Kidney (tissue), 14 donors: ENCODE results near the gene CPAMD8. TPM values are rescaled to one million over a fixed set of nuclear protein-coding genes. Genes with fewer than 3 reads are reported as not detected.

Experiments used
- DNase-seq, 5 donors: peaks; one replicate each; pipeline ENCODE4 v3.0.0-alpha.2; 2013 to 2020
- FAIRE-seq: peaks from 2 replicates; lab custom pipeline; 2012; peaks lifted over from hg19 to GRCh38; lab: Jason Lieb, UNC
- H3K27ac ChIP-seq, 2 donors: one replicate each; pipeline ENCODE4 v1.7.0; 2013; ENCODE audit warnings: low read depth in 2 of 2, low read length in 2 of 2, inconsistent platforms in 1 of 2
- H3K27me3 ChIP-seq: one replicate; pipeline ENCODE4 v1.7.1; 2013; ENCODE audit warnings: low read length, inconsistent platforms; ENCODE audit not compliant: control insufficient read depth, insufficient read depth
- H3K36me3 ChIP-seq, 3 donors: one replicate each; pipeline versions ENCODE4 v1.7.0 to v1.7.1; 2013; ENCODE audit warnings: low read length in 3 of 3, control low read depth in 1 of 3, inconsistent platforms in 1 of 3; ENCODE audit not compliant: insufficient read depth in 3 of 3, control insufficient read depth in 2 of 3
- H3K4me1 ChIP-seq, 3 donors: one replicate each; pipeline versions ENCODE4 v1.7.0 to v1.7.1; 2013; ENCODE audit warnings: low read length in 3 of 3, inconsistent platforms in 1 of 3, low read depth in 1 of 3; ENCODE audit not compliant: control insufficient read depth in 2 of 3, insufficient read depth in 2 of 3
- H3K4me3 ChIP-seq, 3 donors: one replicate each; pipeline versions ENCODE4 v1.7.0 to v1.8.1; 2013; ENCODE audit warnings: low read length in 3 of 3, control low read depth in 1 of 3, inconsistent platforms in 1 of 3
- H3K9ac ChIP-seq, 3 donors: one replicate each; pipeline versions ENCODE4 v1.7.0 to v1.7.1; 2013; ENCODE audit warnings: low read length in 3 of 3, control low read depth in 1 of 3, inconsistent platforms in 1 of 3
- H3K9me3 ChIP-seq, 3 donors: one replicate each; pipeline versions ENCODE4 v1.7.0 to v1.7.1; 2013; ENCODE audit warnings: low read length in 3 of 3, control low read depth in 1 of 3, inconsistent platforms in 1 of 3; ENCODE audit not compliant: control insufficient read depth in 2 of 3, insufficient read depth in 1 of 3
- CTCF ChIP-seq: IDR thresholded peaks from 3 replicates; pipeline ENCODE4 v1.5.1; 2012; ENCODE audit warnings: mild to moderate bottlenecking, moderate library complexity, borderline replicate concordance; ENCODE audit not compliant: insufficient read depth; ENCODE audit errors: extremely low read depth
- intact Hi-C: fragments of 100-400 bp; cut with DNase I; formaldehyde crosslinking; loops from one replicate; pipeline ENCODE4 v1.11.1; 2022
- polyA plus RNA-seq: library from polyadenylated mRNA; stranded (reverse); fragments of 350-450 nt; fragmentation: Illumina TruSeq; extraction: RNeasy Lipid Tissue Mini Kit (QIAGEN cat#74804); gene quantifications from one replicate; pipeline ENCODE4 v1.2.3, GENCODE V29; 2014; ENCODE audit warnings: low read depth, low replicate concordance; ENCODE audit not compliant: insufficient read depth
- total RNA-seq: library from RNA; stranded (reverse); fragmentation: NEBNext Ultra II Directional; extraction: Animal tissue kit (Norgen Biotek cat#: 25700); gene quantifications from one replicate; pipeline ENCODE4 v1.2.1, GENCODE V29; 2021
- donor health status: control.
- donor health status: control.
- donor health status: control.
- donor health status: control.
- donor health status: control.
- donor health status: DM: yes; HTN: yes; CAD: no.
- donor health status: Normal renal cell carcinoma (clear cell type).

The CPAMD8 gene
- total and polyA plus RNA-seq, 2 donors from 2014 or later, result 22.0 to 64.1 TPM

- no peak overlapping the region for H3K4me3 ChIP-seq
- H3K4me1 ChIP-seq, result no peaks in the 10 kb centered on the region
- no peak overlapping the region for H3K27ac ChIP-seq
- DNase-seq, result no peak
- intact Hi-C loops, result no loop called here
- no peak for TF ChIP-seq CTCF
- no peak overlapping the region for H3K9ac ChIP-seq
- FAIRE-seq, result no peak
- H3K27me3 ChIP-seq, result no peaks in the 10 kb centered on the region
- H3K9me3 ChIP-seq, result no peaks in the 10 kb centered on the region
- H3K36me3 ChIP-seq, result peaks cover 14 to 49% (median 34%) of the 10 kb centered on the region in 3 donors
Measured at GRCh38 chr19:16853066-16853465, 173.5 kb downstream of the CPAMD8 start.

- no peak for FAIRE-seq
- H3K4me3 ChIP-seq, result no peak overlapping the region
- H3K9ac ChIP-seq, result no peak overlapping the region
- H3K27ac ChIP-seq, result no peak overlapping the region
- intact Hi-C loops, result no loop called here
- DNase-seq, result no peak
- no peaks in the 10 kb centered on the region for H3K4me1 ChIP-seq
- H3K27me3 ChIP-seq, result no peaks in the 10 kb centered on the region
- no peaks in the 10 kb centered on the region for H3K9me3 ChIP-seq
- no peak for TF ChIP-seq CTCF
- peaks cover 14 to 55% (median 44%) of the 10 kb centered on the region in 3 donors for H3K36me3 ChIP-seq
Measured at GRCh38 chr19:16851031-16851712, 175.4 kb downstream of the CPAMD8 start.

GRCh38 chr19:16850133-16850532 is 176.5 kb downstream of the CPAMD8 start:
- intact Hi-C loops, result no loop called here
- H3K9me3 ChIP-seq, result no peaks in the 10 kb centered on the region
- no peaks in the 10 kb centered on the region for H3K4me1 ChIP-seq
- FAIRE-seq, result no peak
- no peak for TF ChIP-seq CTCF
- H3K9ac ChIP-seq, result no peak overlapping the region
- peaks cover 14 to 62% (median 44%) of the 10 kb centered on the region in 3 donors for H3K36me3 ChIP-seq
- H3K27me3 ChIP-seq, result no peaks in the 10 kb centered on the region
- H3K27ac ChIP-seq, result no peak overlapping the region
- DNase-seq, result no peak
- H3K4me3 ChIP-seq, result no peak overlapping the region
